ENCODE results near the gene CA10. TPM values are rescaled to one million over a fixed set of nuclear protein-coding genes. Genes with fewer than 3 reads are reported as not detected.

CA10 gene
- total RNA-seq, 4 donors from 2014 or later, result not detected

DNA sequence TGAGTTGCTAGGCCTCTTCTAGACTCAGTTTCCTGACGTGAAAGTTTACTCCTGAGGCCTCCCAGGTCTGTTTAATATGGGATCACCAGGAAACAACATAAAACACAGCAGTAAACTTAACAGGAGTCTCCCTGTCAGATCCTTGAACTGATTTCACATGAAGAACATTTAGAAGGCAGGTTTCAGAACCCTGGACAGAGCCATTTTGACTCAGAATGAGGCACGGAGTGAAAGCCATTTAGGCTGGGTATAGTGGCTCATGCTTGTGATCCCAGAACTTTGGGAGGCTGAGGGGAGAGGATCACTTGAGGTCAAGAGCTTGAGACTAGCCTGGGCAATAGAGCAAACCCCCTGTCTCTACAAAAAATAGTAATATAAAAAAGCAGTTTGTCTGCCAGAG is 289.1 kb downstream of the CA10 start:
- no peaks in the 10 kb centered on the region for H3K36me3 ChIP-seq

DNA sequence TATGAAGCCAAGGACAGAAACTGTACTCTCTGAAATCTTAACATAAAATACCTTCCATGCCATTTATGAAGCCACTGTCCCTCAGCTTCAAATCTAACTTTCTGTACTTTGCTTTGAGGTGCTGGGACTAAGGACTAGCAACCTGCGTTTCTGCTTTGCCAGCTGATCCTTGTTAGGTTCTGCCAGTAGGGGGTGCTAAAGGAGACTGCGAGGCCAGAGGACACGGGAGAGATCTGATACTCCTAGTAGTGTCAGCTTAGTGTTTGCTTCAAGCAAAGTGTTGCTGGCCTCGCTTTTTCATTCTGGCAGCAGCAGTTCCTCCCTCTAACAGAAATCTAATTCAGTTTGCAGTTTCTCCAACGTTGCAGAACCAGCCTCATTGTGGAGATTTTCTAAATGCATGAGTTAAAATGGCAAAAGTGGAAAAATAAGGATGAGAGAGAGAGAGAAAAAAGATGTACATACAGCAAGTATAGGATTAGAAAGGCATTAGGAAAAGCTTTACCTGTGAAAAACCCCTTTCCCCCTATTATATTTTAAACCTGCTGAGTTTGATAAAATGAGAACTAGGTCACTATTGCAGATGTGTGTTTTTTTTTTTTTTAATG is 297.5 kb downstream of the CA10 start:
- WGBS, 2 donors (ENCODE audit: low coverage in 1 of 2), result 0 to 4% methylated on average over 1 to 5 of the region's 5 CpGs
- Histone ChIP-seq H3K27me3 (peaks cover 19% of the 10 kb centered on the region), H3K4me1 (no peaks in the 10 kb centered on the region), H3K27ac (no peak overlapping the region), H3K9me3 (peaks cover 0 to 9% (median 0%) of the 10 kb centered on the region in 3 donors), H3K36me3 (no peaks in the 10 kb centered on the region), H3K4me3 (no peak overlapping the region)
- no peak for ATAC-seq
- TF ChIP-seq POLR2A (IDR thresholded peaks at IDR 0.05), result no peak
- no peak for TF ChIP-seq POLR2AphosphoS5 (IDR thresholded peaks at IDR 0.05)
- TF ChIP-seq EP300 (IDR thresholded peaks at IDR 0.05), result no peak
- TF ChIP-seq, protein P1, sequence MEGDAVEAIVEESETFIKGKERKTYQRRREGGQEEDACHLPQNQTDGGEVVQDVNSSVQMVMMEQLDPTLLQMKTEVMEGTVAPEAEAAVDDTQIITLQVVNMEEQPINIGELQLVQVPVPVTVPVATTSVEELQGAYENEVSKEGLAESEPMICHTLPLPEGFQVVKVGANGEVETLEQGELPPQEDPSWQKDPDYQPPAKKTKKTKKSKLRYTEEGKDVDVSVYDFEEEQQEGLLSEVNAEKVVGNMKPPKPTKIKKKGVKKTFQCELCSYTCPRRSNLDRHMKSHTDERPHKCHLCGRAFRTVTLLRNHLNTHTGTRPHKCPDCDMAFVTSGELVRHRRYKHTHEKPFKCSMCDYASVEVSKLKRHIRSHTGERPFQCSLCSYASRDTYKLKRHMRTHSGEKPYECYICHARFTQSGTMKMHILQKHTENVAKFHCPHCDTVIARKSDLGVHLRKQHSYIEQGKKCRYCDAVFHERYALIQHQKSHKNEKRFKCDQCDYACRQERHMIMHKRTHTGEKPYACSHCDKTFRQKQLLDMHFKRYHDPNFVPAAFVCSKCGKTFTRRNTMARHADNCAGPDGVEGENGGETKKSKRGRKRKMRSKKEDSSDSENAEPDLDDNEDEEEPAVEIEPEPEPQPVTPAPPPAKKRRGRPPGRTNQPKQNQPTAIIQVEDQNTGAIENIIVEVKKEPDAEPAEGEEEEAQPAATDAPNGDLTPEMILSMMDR (IDR thresholded peaks at IDR 0.05), result peak in 2 of 4 experiments; percentile 15 to 54

More for the DNA sequence above, 289.1 kb downstream of the CA10 start:
- TF ChIP-seq POLR2AphosphoS5 (IDR thresholded peaks at IDR 0.05) (no peak), EP300 (IDR thresholded peaks at IDR 0.05) (no peak), POLR2A (IDR thresholded peaks at IDR 0.05) (no peak)
- TF ChIP-seq, protein P1 (IDR thresholded peaks at IDR 0.05), result no peak
- ATAC-seq, result no peak
- Histone ChIP-seq H3K4me3 (no peak overlapping the region), H3K27ac (no peak overlapping the region), H3K4me1 (no peaks in the 10 kb centered on the region), H3K9me3 (no peaks in the 10 kb centered on the region), H3K27me3 (peaks cover 11% of the 10 kb centered on the region)
- 0 to 19% methylated on average over 2 of the region's 2 CpGs for WGBS, 2 donors (ENCODE audit: low coverage in 1 of 2)

DNA sequence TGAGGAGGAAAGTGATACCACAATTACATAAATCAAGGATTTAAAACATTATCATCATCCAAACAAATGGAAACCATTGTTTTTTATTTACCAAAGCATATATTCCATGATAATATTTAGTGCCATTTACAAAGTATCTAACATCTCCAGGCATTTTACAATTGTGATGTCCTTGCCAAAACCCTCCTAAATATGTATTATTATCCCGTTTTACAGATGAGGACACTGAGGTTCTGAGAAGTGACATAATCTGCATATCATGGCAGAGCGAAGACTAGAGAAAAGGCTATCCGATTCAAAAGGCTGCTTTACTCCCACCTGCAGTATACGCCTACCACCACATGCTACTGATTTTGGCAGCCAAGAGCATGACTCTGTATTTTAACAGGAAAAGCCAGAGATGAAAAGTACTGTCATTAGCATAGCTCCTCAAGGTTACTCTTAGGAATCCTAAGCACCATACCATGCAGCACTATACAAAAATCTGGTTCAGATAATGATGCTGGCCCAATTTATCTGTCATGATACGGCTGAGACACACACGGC is 301.4 kb downstream of the CA10 start:
- H3K27ac ChIP-seq, result no peak overlapping the region
- no peaks in the 10 kb centered on the region for H3K4me1 ChIP-seq
- H3K36me3 ChIP-seq, result no peaks in the 10 kb centered on the region
- ATAC-seq, result no peak
- H3K4me3 ChIP-seq, result no peak overlapping the region
- TF ChIP-seq POLR2AphosphoS5 (IDR thresholded peaks at IDR 0.05) (no peak), EP300 (IDR thresholded peaks at IDR 0.05) (no peak), POLR2A (IDR thresholded peaks at IDR 0.05) (no peak)
- TF ChIP-seq, protein P1 (IDR thresholded peaks at IDR 0.05), result no peak
- H3K9me3 ChIP-seq, result no peaks in the 10 kb centered on the region
- 76 to 80% methylated on average over 3 to 5 of the region's 6 CpGs for WGBS, 2 donors (ENCODE audit: low coverage in 1 of 2)
- H3K27me3 ChIP-seq, result peaks cover 21% of the 10 kb centered on the region

DNA sequence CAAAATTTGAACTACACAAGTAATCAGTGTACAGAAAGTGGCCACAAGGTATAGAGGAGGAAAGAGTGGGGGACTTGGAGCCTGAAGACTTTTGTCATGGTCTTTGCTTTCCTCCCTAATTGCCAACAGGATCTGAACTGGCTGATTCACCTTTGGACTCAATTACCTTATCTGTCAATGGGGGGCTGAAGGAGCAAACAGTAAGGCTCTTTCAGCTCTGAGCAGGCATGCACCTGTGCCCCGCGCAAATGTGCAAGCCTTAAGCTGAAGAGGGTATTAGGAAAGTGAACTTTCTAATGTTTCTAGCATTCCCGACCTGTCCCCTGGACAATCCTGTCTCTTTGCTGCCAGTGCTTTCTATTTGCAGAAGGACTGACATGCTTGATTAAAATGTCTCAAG is 302.7 kb downstream of the CA10 start:
- Histone ChIP-seq H3K27me3 (peaks cover 17% of the 10 kb centered on the region), H3K27ac (no peak overlapping the region), H3K36me3 (no peaks in the 10 kb centered on the region), H3K9me3 (no peaks in the 10 kb centered on the region), H3K4me3 (no peak overlapping the region), H3K4me1 (no peaks in the 10 kb centered on the region)
- WGBS, 2 donors (ENCODE audit: low coverage in 1 of 2), result 50 to 84% methylated on average over 1 to 3 of the region's 3 CpGs
- TF ChIP-seq EP300 (IDR thresholded peaks at IDR 0.05) (no peak), POLR2AphosphoS5 (IDR thresholded peaks at IDR 0.05) (no peak), POLR2A (IDR thresholded peaks at IDR 0.05) (no peak)
- TF ChIP-seq, protein P1 (IDR thresholded peaks at IDR 0.05), result no peak
- ATAC-seq, result no peak

DNA sequence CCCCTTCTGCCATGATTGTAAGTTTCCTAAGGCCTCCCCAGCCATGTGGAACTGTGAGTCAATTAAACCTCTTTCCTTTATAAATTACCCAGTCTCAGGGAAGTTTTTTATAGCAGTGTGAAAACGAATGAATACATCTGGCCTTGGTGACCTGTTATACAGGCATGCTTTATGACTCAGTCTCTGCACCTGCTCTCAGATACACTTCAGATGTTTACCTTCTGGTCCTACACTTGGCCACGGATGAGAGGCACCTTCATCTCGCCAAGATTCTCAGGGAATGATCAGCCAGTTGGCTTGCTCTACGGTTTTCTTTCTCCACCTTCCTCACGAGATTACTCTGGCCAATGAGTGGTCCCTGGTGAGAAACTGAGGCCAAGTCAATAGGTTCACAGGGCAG is 304.7 kb downstream of the CA10 start:
- Histone ChIP-seq H3K9me3 (no peaks in the 10 kb centered on the region), H3K4me1 (no peaks in the 10 kb centered on the region), H3K27me3 (peaks cover 22% of the 10 kb centered on the region), H3K36me3 (no peaks in the 10 kb centered on the region), H3K27ac (no peak overlapping the region), H3K4me3 (no peak overlapping the region)
- WGBS, 2 donors (ENCODE audit: low coverage in 1 of 2), result 48 to 71% methylated on average over 3 to 4 of the region's 5 CpGs
- ATAC-seq, result no peak
- TF ChIP-seq, protein P1 (IDR thresholded peaks at IDR 0.05), result no peak
- TF ChIP-seq EP300 (IDR thresholded peaks at IDR 0.05) (no peak), POLR2A (IDR thresholded peaks at IDR 0.05) (no peak), POLR2AphosphoS5 (IDR thresholded peaks at IDR 0.05) (no peak)

Measured in gastroesophageal sphincter (tissue), 4 donors.